Right ventricle myocardium inferior (tissue), 1 donor: ENCODE measurements around the gene NKIRAS1. TPM values are rescaled to one million over a fixed set of nuclear protein-coding genes. Genes with fewer than 3 reads are reported as not detected.
A peak's percentile ranks its signal among the peaks of the same experiment; 100 is the strongest.
"Not testable (repeated sequence)": the region's sequence is repeated elsewhere in the genome, so short reads cannot be mapped to it uniquely, and the experiment has no call there.

Experiments
- ATAC-seq: fragments of 200-7000 bp; cut with Tn5 transposase; one replicate; pipeline ENCODE4 v1.9.1; 2020; ENCODE audit warnings: mild to moderate bottlenecking, moderate library complexity
- DNase-seq: peaks from one replicate; pipeline ENCODE4 v3.0.0; 2021; ENCODE audit errors: missing footprints
- intact Hi-C: fragments of 100-400 bp; cut with DNase I; formaldehyde crosslinking; loops from one replicate; pipeline ENCODE4 v1.11.0; 2022
- total RNA-seq: library from RNA; stranded (reverse); fragmentation: NEBNext Ultra II Directional; extraction: Animal tissue kit (Norgen Biotek cat#: 25700); gene quantifications from one replicate; pipeline ENCODE4 v1.2.1, GENCODE V29; 2021
- donor health status: DM: no; HTN: yes; CAD: no; lungs with severe emphysema.

The NKIRAS1 gene
- total RNA-seq, 1 donor from 2014 or later: 20.3 TPM

DNA sequence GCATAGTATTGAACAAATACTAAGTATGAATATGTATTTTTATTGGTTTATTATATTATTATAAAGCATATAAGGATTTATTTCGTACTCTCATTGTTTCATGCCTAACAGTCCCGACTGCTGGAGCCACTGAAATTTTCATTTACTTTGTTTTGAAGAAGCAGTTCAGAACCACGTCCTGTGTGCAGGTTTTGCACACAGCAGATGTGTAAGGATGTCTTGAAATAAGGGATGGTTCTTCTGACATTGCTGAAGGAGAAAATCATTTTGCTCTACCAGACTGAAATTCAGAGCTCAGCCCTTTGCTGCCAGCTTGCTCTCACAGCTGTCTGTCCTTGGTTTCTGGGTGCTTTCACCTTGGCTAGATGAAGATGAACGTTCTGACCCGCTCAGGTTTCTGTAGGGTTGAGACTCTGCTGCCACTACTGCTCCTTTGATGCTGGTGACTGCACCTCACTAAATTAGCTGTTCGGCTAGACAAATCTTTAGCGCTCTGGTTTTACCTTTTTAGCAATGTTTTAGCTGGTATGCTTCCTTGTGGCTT is 56.9 kb downstream of the NKIRAS1 start:
- DNase-seq (no peak), ATAC-seq (no peak)
- intact Hi-C loops: no loop called here

DNA sequence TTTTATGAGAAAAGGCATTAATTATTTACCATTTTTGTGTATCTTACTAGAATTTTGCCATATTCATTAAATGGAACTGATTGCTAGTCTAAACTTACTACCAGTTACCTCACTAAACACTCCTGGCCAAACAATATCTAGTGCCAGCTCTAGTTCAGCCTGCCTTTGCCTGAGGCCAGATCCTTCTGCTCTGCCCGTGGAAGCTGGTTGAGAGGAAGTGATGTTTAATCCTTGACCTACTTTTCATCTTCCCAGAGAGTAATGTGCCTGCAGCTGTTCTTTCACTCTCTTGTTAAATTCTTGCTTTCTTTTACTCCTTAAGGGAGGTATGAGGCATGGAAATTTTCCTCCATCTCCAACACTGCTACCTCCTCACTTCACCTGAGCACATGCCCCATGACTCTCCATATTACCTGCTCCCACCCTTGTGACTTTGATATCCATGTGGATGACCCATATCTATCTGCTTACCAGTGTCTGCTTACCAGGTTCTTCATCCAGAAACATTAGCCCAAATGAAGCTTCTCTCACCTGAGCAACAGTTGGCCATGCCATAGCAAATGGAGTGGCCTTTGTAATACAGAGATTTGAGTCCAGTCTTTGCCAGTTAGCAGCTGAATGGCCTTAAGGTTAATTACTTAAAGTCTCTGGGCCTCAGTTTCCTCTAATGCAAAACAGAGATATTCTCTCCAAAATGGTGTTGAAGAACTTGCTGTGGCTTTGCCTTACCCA is 57.6 kb downstream of the NKIRAS1 start:
- intact Hi-C loops: no loop called here
- ATAC-seq (peak; percentile 73), DNase-seq (no peak)

DNA sequence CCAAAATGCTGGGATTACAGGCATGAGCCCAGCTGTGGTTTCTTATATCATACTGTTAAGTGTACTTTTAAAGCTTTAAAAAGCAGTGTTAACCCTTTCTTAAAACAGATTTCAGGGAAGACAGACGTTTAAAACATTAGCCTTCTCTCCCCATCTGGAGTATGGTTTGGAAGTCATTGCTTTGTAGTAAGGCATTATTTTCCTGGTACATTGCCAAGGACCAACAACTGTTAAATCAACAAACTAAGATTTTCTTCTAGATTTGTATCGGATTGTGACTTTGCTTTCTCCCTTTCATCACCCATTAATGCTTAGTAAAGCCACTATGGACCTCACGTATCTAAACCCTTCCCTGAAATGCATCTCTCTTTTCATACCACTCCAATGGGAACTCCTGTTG is 60.5 kb downstream of the NKIRAS1 start:
- no peak for ATAC-seq
- intact Hi-C loops: no loop called here
- no peak for DNase-seq

- DNase-seq, intact Hi-C loops, ATAC-seq: not testable (repeated sequence)
Observed at GRCh38 chr3:23849462-23849861, 67.3 kb downstream of the NKIRAS1 start.

GRCh38 chr3:23845326-23846216 is 71.2 kb downstream of the NKIRAS1 start:
- intact Hi-C loops: no loop called here
- ATAC-seq: no peak
- no peak for DNase-seq

GRCh38 chr3:23843869-23844268 is 72.9 kb downstream of the NKIRAS1 start:
- ATAC-seq (no peak), DNase-seq (no peak)
- intact Hi-C loops: no loop called here

Other genes starting within 250 kb of the NKIRAS1 start
- 75.3 TPM for gene UBE2E1, start 111.0 kb downstream of the NKIRAS1 start, total RNA-seq
- gene RPL15, start 142 bp upstream of the NKIRAS1 start, total RNA-seq: 1,001 TPM
- 44.5 TPM for gene NR1D2, start 28.3 kb upstream of the NKIRAS1 start, total RNA-seq